Rectal smooth muscle tissue (tissue), 1 donor: Measurements from ENCODE around the gene MVB12B.

Experiments
- H3K27ac ChIP-seq: one replicate; pipeline ENCODE4 v1.7.0; 2013; ENCODE audit warnings: low read depth, low read length, inconsistent platforms
- H3K27me3 ChIP-seq: one replicate; pipeline ENCODE4 v1.7.0; 2013; ENCODE audit warnings: low read length; ENCODE audit not compliant: control insufficient read depth, insufficient read depth
- H3K36me3 ChIP-seq: one replicate; pipeline ENCODE4 v1.7.0; 2013; ENCODE audit warnings: low read length; ENCODE audit not compliant: control insufficient read depth, insufficient read depth
- H3K4me1 ChIP-seq: one replicate; pipeline ENCODE4 v1.7.0; 2013; ENCODE audit warnings: low read length; ENCODE audit not compliant: control insufficient read depth, insufficient read depth
- H3K4me3 ChIP-seq: one replicate; pipeline ENCODE4 v1.7.0; 2013; ENCODE audit warnings: low read length
- H3K9ac ChIP-seq: one replicate; pipeline ENCODE4 v1.7.0; 2013; ENCODE audit warnings: low read length

MVB12B gene

GRCh38 chr9:126295936-126296600 lies 30.6 kb upstream of the MVB12B start:
- H3K36me3 ChIP-seq = no peaks in the 10 kb centered on the region
- H3K4me1 ChIP-seq = no peaks in the 10 kb centered on the region
- no peaks in the 10 kb centered on the region for H3K27me3 ChIP-seq
- no peak overlapping the region for H3K4me3 ChIP-seq
- no peak overlapping the region for H3K9ac ChIP-seq
- no peak overlapping the region for H3K27ac ChIP-seq

GRCh38 chr9:126296687-126297086 lies 29.9 kb upstream of the MVB12B start:
- Histone ChIP-seq H3K4me3 (no peak overlapping the region), H3K4me1 (no peaks in the 10 kb centered on the region), H3K36me3 (no peaks in the 10 kb centered on the region), H3K27ac (no peak overlapping the region), H3K27me3 (no peaks in the 10 kb centered on the region), H3K9ac (no peak overlapping the region)

- Histone ChIP-seq H3K9ac (no peak overlapping the region), H3K4me1 (no peaks in the 10 kb centered on the region), H3K27ac (no peak overlapping the region), H3K36me3 (no peaks in the 10 kb centered on the region), H3K4me3 (no peak overlapping the region), H3K27me3 (no peaks in the 10 kb centered on the region)
These were observed 29.0 kb upstream of the MVB12B start for GRCh38 chr9:126297661-126298060.

GRCh38 chr9:126298063-126298801 lies 28.4 kb upstream of the MVB12B start:
- H3K4me1 ChIP-seq = no peaks in the 10 kb centered on the region
- no peaks in the 10 kb centered on the region for H3K27me3 ChIP-seq
- H3K4me3 ChIP-seq = no peak overlapping the region
- H3K36me3 ChIP-seq = no peaks in the 10 kb centered on the region
- no peak overlapping the region for H3K27ac ChIP-seq
- H3K9ac ChIP-seq = no peak overlapping the region

GRCh38 chr9:126299706-126300276 lies 26.8 kb upstream of the MVB12B start:
- Histone ChIP-seq H3K9ac (no peak overlapping the region), H3K36me3 (no peaks in the 10 kb centered on the region), H3K4me3 (no peak overlapping the region), H3K27me3 (no peaks in the 10 kb centered on the region), H3K27ac (no peak overlapping the region), H3K4me1 (no peaks in the 10 kb centered on the region)

- Histone ChIP-seq H3K4me3 (no peak overlapping the region), H3K9ac (no peak overlapping the region), H3K27me3 (no peaks in the 10 kb centered on the region), H3K4me1 (no peaks in the 10 kb centered on the region), H3K27ac (no peak overlapping the region), H3K36me3 (no peaks in the 10 kb centered on the region)
These were observed 25.4 kb upstream of the MVB12B start for GRCh38 chr9:126301196-126301595.

- no peaks in the 10 kb centered on the region for H3K36me3 ChIP-seq
- no peak overlapping the region for H3K27ac ChIP-seq
- H3K9ac ChIP-seq = no peak overlapping the region
- H3K4me1 ChIP-seq = no peaks in the 10 kb centered on the region
- H3K4me3 ChIP-seq = no peak overlapping the region
- no peaks in the 10 kb centered on the region for H3K27me3 ChIP-seq
These were observed 24.5 kb upstream of the MVB12B start for GRCh38 chr9:126301985-126302603.

- Histone ChIP-seq H3K36me3 (no peaks in the 10 kb centered on the region), H3K27ac (no peak overlapping the region), H3K9ac (no peak overlapping the region), H3K4me1 (no peaks in the 10 kb centered on the region), H3K27me3 (no peaks in the 10 kb centered on the region), H3K4me3 (no peak overlapping the region)
These were observed 23.9 kb upstream of the MVB12B start for GRCh38 chr9:126302730-126303129.

GRCh38 chr9:126303488-126303887 lies 23.1 kb upstream of the MVB12B start:
- Histone ChIP-seq H3K27ac (no peak overlapping the region), H3K27me3 (no peaks in the 10 kb centered on the region), H3K9ac (no peak overlapping the region), H3K4me1 (no peaks in the 10 kb centered on the region), H3K36me3 (no peaks in the 10 kb centered on the region), H3K4me3 (no peak overlapping the region)

- Histone ChIP-seq H3K4me3 (no peak overlapping the region), H3K9ac (no peak overlapping the region), H3K4me1 (no peaks in the 10 kb centered on the region), H3K27me3 (no peaks in the 10 kb centered on the region), H3K36me3 (no peaks in the 10 kb centered on the region), H3K27ac (no peak overlapping the region)
These were observed 22.2 kb upstream of the MVB12B start for GRCh38 chr9:126304207-126304970.

GRCh38 chr9:126304971-126305320 lies 21.7 kb upstream of the MVB12B start:
- Histone ChIP-seq H3K36me3 (no peaks in the 10 kb centered on the region), H3K9ac (no peak overlapping the region), H3K4me3 (no peak overlapping the region), H3K4me1 (no peaks in the 10 kb centered on the region), H3K27me3 (no peaks in the 10 kb centered on the region), H3K27ac (no peak overlapping the region)

GRCh38 chr9:126306071-126306647 lies 20.5 kb upstream of the MVB12B start:
- Histone ChIP-seq H3K9ac (no peak overlapping the region), H3K36me3 (no peaks in the 10 kb centered on the region), H3K27me3 (no peaks in the 10 kb centered on the region), H3K27ac (no peak overlapping the region), H3K4me1 (no peaks in the 10 kb centered on the region), H3K4me3 (no peak overlapping the region)
